DND-41 (cell line): ENCODE data around the gene RGR.

ENCODE experiments used
- ATAC-seq: fragments of 200-7000 bp; cut with Tn5 transposase; 3 replicates; pipeline ENCODE4 v1.9.1; 2021; ENCODE audit warnings: low read depth; ENCODE audit not compliant: insufficient read depth
- DNase-seq: peaks from one replicate; pipeline ENCODE4 v3.0.0-alpha.2; 2020
- H2AFZ ChIP-seq: 2 replicates; pipeline ENCODE4 v1.6.0; 2012; ENCODE audit warnings: low read depth, low read length
- H3K27ac ChIP-seq: 2 replicates; pipeline ENCODE4 v1.5.1; 2012; ENCODE audit warnings: low read length, inconsistent platforms
- H3K27me3 ChIP-seq: fragments of 200-600 bp; sonication (generic); 2 replicates; pipeline ENCODE4 v1.6.0; 2012; ENCODE audit warnings: low read length, mild to moderate bottlenecking, inconsistent platforms; ENCODE audit not compliant: insufficient read depth, poor library complexity
- H3K36me3 ChIP-seq: 2 replicates; pipeline ENCODE4 v1.5.1; 2012; ENCODE audit warnings: low read length, inconsistent platforms; ENCODE audit not compliant: insufficient read depth
- H3K4me1 ChIP-seq: 2 replicates; pipeline ENCODE4 v1.5.1; 2012; ENCODE audit warnings: mild to moderate bottlenecking, low read length; ENCODE audit not compliant: insufficient read depth
- H3K4me2 ChIP-seq: 2 replicates; pipeline ENCODE4 v1.6.0; 2012; ENCODE audit warnings: mild to moderate bottlenecking, moderate library complexity, low read length, inconsistent platforms; ENCODE audit not compliant: insufficient read depth
- H3K4me3 ChIP-seq, 2 experiments: fragments of 200-600 bp in 1 of 2; shearing (Covaris generic) in 1 of 2; 2 replicates each; pipeline ENCODE4 v1.5.1; 2012 to 2016; ENCODE audit warnings: inconsistent platforms in 2 of 2, low read length in 2 of 2, mild to moderate bottlenecking in 2 of 2, low read depth in 1 of 2, moderate library complexity in 1 of 2
- H3K79me2 ChIP-seq: 2 replicates; pipeline ENCODE4 v1.6.0; 2012; ENCODE audit warnings: low read length, inconsistent platforms; ENCODE audit not compliant: insufficient read depth
- H3K9ac ChIP-seq: 2 replicates; pipeline ENCODE4 v1.6.0; 2012; ENCODE audit warnings: low read depth, mild to moderate bottlenecking, inconsistent platforms, low read length, moderate library complexity
- H3K9me3 ChIP-seq: 2 replicates; pipeline ENCODE4 v1.5.1; 2012; ENCODE audit warnings: low read length, moderate library complexity, mild to moderate bottlenecking, inconsistent platforms; ENCODE audit not compliant: insufficient read depth, severe bottlenecking
- H4K20me1 ChIP-seq: 2 replicates; pipeline ENCODE4 v1.6.0; 2012; ENCODE audit warnings: low read length; ENCODE audit not compliant: insufficient read depth
- CTCF ChIP-seq: IDR thresholded peaks from 2 replicates; pipeline ENCODE4 v1.5.1; 2012; ENCODE audit warnings: borderline replicate concordance, low read length, moderate library complexity, mild to moderate bottlenecking; ENCODE audit not compliant: poor library complexity, severe bottlenecking; ENCODE audit errors: extremely low read depth
- EZH2 ChIP-seq: IDR thresholded peaks from 3 replicates; pipeline ENCODE4 v1.6.1; 2012; ENCODE audit warnings: borderline replicate concordance, low read depth, mild to moderate bottlenecking, moderate library complexity, low read length, inconsistent platforms; ENCODE audit not compliant: severe bottlenecking

Gene RGR

GRCh38 chr10:84237199-84238051, 7.4 kb upstream of the RGR start:
- Histone ChIP-seq H3K79me2 (no peaks in the 10 kb centered on the region), H3K9ac (no peak overlapping the region), H4K20me1 (no peaks in the 10 kb centered on the region), H3K4me2 (no peak overlapping the region), H3K36me3 (no peaks in the 10 kb centered on the region), H3K9me3 (no peaks in the 10 kb centered on the region), H3K27ac (no peak overlapping the region), H3K4me3 (no peak overlapping the region), H2AFZ (no peak overlapping the region), H3K27me3 (peaks cover 5% of the 10 kb centered on the region), H3K4me1 (no peaks in the 10 kb centered on the region)
- DNase-seq (no peak), ATAC-seq (no peak)
- no peak for TF ChIP-seq EZH2
- no peak for TF ChIP-seq CTCF

DNA sequence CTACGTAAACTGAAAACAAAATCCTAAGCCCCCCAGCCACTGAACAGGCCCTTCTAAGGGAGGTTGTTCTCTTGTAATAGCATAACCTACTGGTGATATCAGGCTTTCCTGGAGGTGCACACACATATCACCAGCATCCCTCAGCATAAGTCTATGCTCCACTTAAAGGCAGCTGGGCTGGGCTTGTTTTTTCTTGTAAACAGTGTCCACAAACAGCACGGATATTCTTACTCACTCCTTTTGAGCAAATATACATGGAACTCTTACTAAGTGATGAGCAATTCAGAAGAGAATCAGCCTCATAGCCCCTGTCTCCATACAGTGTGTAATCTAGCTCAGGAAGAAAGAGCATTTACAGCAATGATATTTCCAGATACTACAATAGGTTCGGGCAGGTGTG, 5.9 kb upstream of the RGR start:
- peaks cover 8% of the 10 kb centered on the region for H3K27me3 ChIP-seq
- H3K4me3 ChIP-seq = no peak overlapping the region
- no peaks in the 10 kb centered on the region for H3K36me3 ChIP-seq
- H3K4me1 ChIP-seq = no peaks in the 10 kb centered on the region
- no peak overlapping the region for H3K27ac ChIP-seq
- H3K9me3 ChIP-seq = no peaks in the 10 kb centered on the region
- no peak overlapping the region for H3K4me2 ChIP-seq
- no peak overlapping the region for H2AFZ ChIP-seq
- ATAC-seq = no peak
- no peaks in the 10 kb centered on the region for H4K20me1 ChIP-seq
- H3K9ac ChIP-seq = no peak overlapping the region
- TF ChIP-seq CTCF (no peak), EZH2 (no peak)
- DNase-seq = no peak
- no peaks in the 10 kb centered on the region for H3K79me2 ChIP-seq

- H4K20me1 ChIP-seq = no peaks in the 10 kb centered on the region
- H3K4me2 ChIP-seq = no peak within 1 kb of the TSS
- H3K79me2 ChIP-seq = no peaks in the 10 kb centered on the region
- H3K9me3 ChIP-seq = no peaks in the 10 kb centered on the region
- H2AFZ ChIP-seq = no peak within 1 kb of the TSS
- peaks cover 10% of the 10 kb centered on the region for H3K27me3 ChIP-seq
- no peak for TF ChIP-seq EZH2
- no peak for TF ChIP-seq CTCF
- H3K4me1 ChIP-seq = no peaks in the 10 kb centered on the region
- DNase-seq (no peak), ATAC-seq (no peak)
- H3K9ac ChIP-seq = no peak within 1 kb of the TSS
- H3K36me3 ChIP-seq = no peaks in the 10 kb centered on the region
- no peak within 1 kb of the TSS for H3K4me3 ChIP-seq
- no peak within 1 kb of the TSS for H3K27ac ChIP-seq
Measured at GRCh38 chr10:84241185-84241790, 3.6 kb upstream of the RGR start, which contains the start of gene LRIT1. Gene LRIT1 (minus strand): TSS chr10:84241546. CDS start chr10:84241439, 107 bp downstream.
